H9 (cell line): ENCODE results near the gene PEMT. TPM values are rescaled to one million over a fixed set of nuclear protein-coding genes. Genes with fewer than 3 reads are reported as not detected.

Experiments used
- DNase-seq: peaks from one replicate; pipeline ENCODE4 v3.0.0-alpha.2; 2017
- H2AFZ ChIP-seq: one replicate; pipeline ENCODE4 v1.6.1; 2013; ENCODE audit warnings: mild to moderate bottlenecking, low read length, control low read depth, moderate library complexity
- H2AK5ac ChIP-seq: 2 replicates; pipeline ENCODE4 v1.6.1; 2013; ENCODE audit warnings: low read length, control low read depth, mixed read lengths; ENCODE audit not compliant: insufficient read length
- H2BK120ac ChIP-seq: one replicate; pipeline ENCODE4 v1.6.1; 2013; ENCODE audit warnings: low read depth, mild to moderate bottlenecking, low read length, control low read depth, inconsistent platforms; ENCODE audit not compliant: poor library complexity, severe bottlenecking
- H2BK12ac ChIP-seq: 2 replicates; pipeline ENCODE4 v1.6.1; 2013; ENCODE audit warnings: low read length, control low read depth, mixed read lengths, low read depth; ENCODE audit not compliant: insufficient read length
- H2BK15ac ChIP-seq: 2 replicates; pipeline ENCODE4 v1.6.1; 2013; ENCODE audit warnings: low read depth, low read length, control low read depth
- H2BK20ac ChIP-seq: one replicate; pipeline ENCODE4 v1.6.1; 2013; ENCODE audit warnings: low read depth, mild to moderate bottlenecking, low read length, control low read depth, inconsistent platforms; ENCODE audit not compliant: poor library complexity, severe bottlenecking
- H2BK5ac ChIP-seq: 2 replicates; pipeline ENCODE4 v1.6.1; 2013; ENCODE audit warnings: low read length, control low read depth, mixed read lengths; ENCODE audit not compliant: insufficient read length
- H3K14ac ChIP-seq: 2 replicates; pipeline ENCODE4 v1.6.1; 2013; ENCODE audit warnings: low read length, control low read depth; ENCODE audit not compliant: insufficient read depth
- H3K18ac ChIP-seq: 2 replicates; pipeline ENCODE4 v1.6.1; 2013; ENCODE audit warnings: low read depth, mild to moderate bottlenecking, mixed read lengths, low read length, control low read depth; ENCODE audit not compliant: insufficient read length
- H3K23ac ChIP-seq: 2 replicates; pipeline ENCODE4 v1.6.1; 2013; ENCODE audit warnings: low read length, control low read depth, mixed read lengths, low read depth; ENCODE audit not compliant: insufficient read length
- H3K23me2 ChIP-seq: 2 replicates; pipeline ENCODE4 v1.6.1; 2013; ENCODE audit warnings: low read depth, mild to moderate bottlenecking, mixed read lengths, low read length, control low read depth; ENCODE audit not compliant: insufficient read length, poor library complexity, severe bottlenecking
- H3K27ac ChIP-seq: 2 replicates; pipeline ENCODE4 v1.5.1; 2013; ENCODE audit warnings: low read length, control low read depth, mixed read lengths, low read depth; ENCODE audit not compliant: insufficient read length
- H3K27me3 ChIP-seq: 2 replicates; pipeline ENCODE4 v1.6.1; 2013; ENCODE audit warnings: low read length, control low read depth, inconsistent platforms; ENCODE audit not compliant: insufficient read depth
- H3K4ac ChIP-seq: 2 replicates; pipeline ENCODE4 v1.6.1; 2013; ENCODE audit warnings: low read depth, mild to moderate bottlenecking, control low read depth, inconsistent platforms, low read length, moderate library complexity
- H3K4me1 ChIP-seq: 2 replicates; pipeline ENCODE4 v1.6.1; 2013; ENCODE audit warnings: low read length, control low read depth, inconsistent platforms; ENCODE audit not compliant: insufficient read depth
- H3K4me2 ChIP-seq: 2 replicates; pipeline ENCODE4 v1.6.1; 2013; ENCODE audit warnings: low read length, control low read depth, mixed read lengths; ENCODE audit not compliant: insufficient read length, insufficient read depth
- H3K56ac ChIP-seq: 2 replicates; pipeline ENCODE4 v1.6.1; 2013; ENCODE audit warnings: low read depth, mild to moderate bottlenecking, mixed read lengths, low read length, control low read depth; ENCODE audit not compliant: insufficient read length
- H3K79me1 ChIP-seq: 2 replicates; pipeline ENCODE4 v1.6.1; 2013; ENCODE audit warnings: low read depth, mild to moderate bottlenecking, moderate library complexity, low read length, control low read depth, inconsistent platforms; ENCODE audit not compliant: insufficient read depth, poor library complexity, severe bottlenecking
- H3K79me2 ChIP-seq: 2 replicates; pipeline ENCODE4 v1.6.1; 2013; ENCODE audit warnings: low read length, control low read depth, inconsistent platforms; ENCODE audit not compliant: insufficient read depth
- H3K9ac ChIP-seq: 2 replicates; pipeline ENCODE4 v1.6.1; 2013; ENCODE audit warnings: low read length, control low read depth, mixed read lengths; ENCODE audit not compliant: insufficient read length; ENCODE audit errors: extremely low read depth
- H3K9me3 ChIP-seq: one replicate; pipeline ENCODE4 v1.6.1; 2013; ENCODE audit warnings: low read depth, low read length, inconsistent platforms; ENCODE audit not compliant: control insufficient read depth
- H3T11ph ChIP-seq: one replicate; pipeline ENCODE4 v1.6.1; 2013; ENCODE audit warnings: mild to moderate bottlenecking, low read length, control low read depth, inconsistent platforms
- H4K20me1 ChIP-seq: one replicate; pipeline ENCODE4 v1.6.1; 2013; ENCODE audit not compliant: control insufficient read depth, insufficient read length, insufficient read depth
- H4K5ac ChIP-seq: 2 replicates; pipeline ENCODE4 v1.6.1; 2013; ENCODE audit warnings: low read depth, mild to moderate bottlenecking, mixed read lengths, low read length, control low read depth; ENCODE audit not compliant: insufficient read length
- H4K8ac ChIP-seq: replicated peaks from 2 replicates; pipeline ENCODE4 v1.6.1; 2013; ENCODE audit warnings: low read length, control low read depth, mixed read lengths, low read depth; ENCODE audit not compliant: insufficient read length
- H4K91ac ChIP-seq: 2 replicates; pipeline ENCODE4 v1.6.1; 2013; ENCODE audit warnings: low read depth, mild to moderate bottlenecking, moderate library complexity, mixed read lengths, low read length, control low read depth; ENCODE audit not compliant: insufficient read length
- H3K27ac Mint-ChIP-seq, 3 experiments: 2 replicates in 2 of 3; 3 replicates in 1 of 3; pipeline ENCODE4 v1.8.0; 2020 to 2021; ENCODE audit warnings: mixed read lengths in 3 of 3, mild to moderate bottlenecking in 1 of 3, moderate library complexity in 1 of 3
- H3K27me3 Mint-ChIP-seq: 2 replicates; pipeline ENCODE4 v1.8.0; 2021; ENCODE audit warnings: low read depth, mild to moderate bottlenecking, moderate library complexity, mixed read lengths
- H3K36me3 Mint-ChIP-seq, 3 experiments: 2 replicates in 2 of 3; 3 replicates in 1 of 3; pipeline ENCODE4 v1.8.0; 2020 to 2021; ENCODE audit warnings: low read depth in 3 of 3, mixed read lengths in 3 of 3; ENCODE audit not compliant: insufficient read depth in 1 of 3
- H3K4me1 Mint-ChIP-seq, 2 experiments: 2 replicates each; pipeline ENCODE4 v1.8.0; 2020; ENCODE audit warnings: mixed read lengths in 2 of 2
- H3K4me3 Mint-ChIP-seq, 2 experiments: 2 replicates in 1 of 2; 3 replicates in 1 of 2; pipeline ENCODE4 v1.8.0; 2020 to 2021; ENCODE audit warnings: mild to moderate bottlenecking in 2 of 2, mixed read lengths in 2 of 2, moderate library complexity in 1 of 2
- H3K9me3 Mint-ChIP-seq, 2 experiments: 2 replicates in 1 of 2; 3 replicates in 1 of 2; pipeline ENCODE4 v1.8.0; 2020; ENCODE audit warnings: mild to moderate bottlenecking in 2 of 2, mixed read lengths in 2 of 2, moderate library complexity in 1 of 2
- WGBS: extraction: QIAGEN DNeasy Blood & Tissue Kit; methylation state at CpG from one replicate; pipeline ENCODE4 v1.1.7; 2013; ENCODE audit warnings: missing lambda C conversion rate, low lambda C conversion rate, mixed read lengths; ENCODE audit not compliant: insufficient read length; ENCODE audit errors: extremely low coverage; 5-methylcytosine and 5-hydroxymethylcytosine counted together
- total RNA-seq: library from RNA; stranded (reverse); gene quantifications from 2 replicates; pipeline ENCODE4 v1.2.1, GENCODE V29; 2021
- TF ChIP-seq, protein P1 (sequence below): fragments of 200-600 bp; sonication (generic); conservative IDR thresholded peaks from 3 replicates; pipeline ENCODE4 v1.8.0; 2021; ENCODE audit warnings: antibody characterized with exemption, mild to moderate bottlenecking

The PEMT gene
- total RNA-seq, 1 experiment from 2014 or later = 63.2 TPM

DNA sequence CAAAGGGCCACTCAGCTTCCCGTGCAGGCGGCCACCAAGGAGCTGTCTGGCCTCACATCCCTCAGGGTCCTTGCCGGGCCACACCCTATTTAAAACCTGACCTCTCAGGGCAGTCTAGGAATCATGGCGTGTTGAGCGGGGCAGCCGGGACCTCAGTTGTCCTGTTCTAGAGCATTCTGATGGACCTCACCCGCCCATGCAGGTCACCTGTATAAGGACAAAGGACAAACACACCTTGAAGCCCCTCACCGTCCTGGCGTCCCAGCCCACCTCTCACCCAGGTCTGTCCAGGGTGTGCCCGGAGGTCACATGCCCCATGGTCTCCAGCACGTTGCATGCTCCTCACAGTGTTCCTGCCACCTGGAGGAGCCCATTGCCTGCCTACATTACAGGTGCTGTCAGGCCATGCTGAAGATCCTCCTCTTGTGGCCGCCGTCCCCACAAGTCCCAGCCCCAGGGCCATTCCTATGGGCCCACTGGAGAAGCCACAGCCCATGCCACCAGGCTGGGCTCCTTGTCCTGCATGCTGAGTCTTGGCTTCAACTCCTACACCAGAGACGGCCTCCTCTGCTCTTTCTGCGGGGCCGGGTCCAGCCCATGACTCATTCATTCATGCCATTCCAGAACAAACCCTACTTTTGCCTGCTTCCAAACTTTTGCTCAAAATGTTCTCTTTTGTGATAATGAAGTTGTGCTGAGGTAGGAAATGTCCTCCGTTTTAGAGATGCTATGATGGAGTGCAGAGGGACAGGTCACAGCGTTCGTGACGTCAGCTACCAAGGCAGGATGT is 46.3 kb downstream of the PEMT start:
- Histone ChIP-seq H4K8ac (no peak overlapping the region), H3K9ac (no peak overlapping the region), H3K9me3 (no peaks in the 10 kb centered on the region), H2BK5ac (no peak overlapping the region), H3K4me2 (no peak overlapping the region), H3K23ac (no peak overlapping the region), H2BK12ac (no peak overlapping the region), H4K91ac (no peak overlapping the region), H3K23me2 (no peaks in the 10 kb centered on the region), H3K27me3 (no peaks in the 10 kb centered on the region), H3K27ac (no peak overlapping the region), H2BK120ac (no peak overlapping the region), H2AK5ac (no peak overlapping the region), H2BK20ac (no peak overlapping the region), H3K56ac (no peak overlapping the region), H2AFZ (no peak overlapping the region), H3T11ph (no peak overlapping the region), H3K4ac (no peak overlapping the region), H2BK15ac (no peak overlapping the region), H3K14ac (no peak overlapping the region), H3K18ac (no peak overlapping the region), H3K79me1 (no peaks in the 10 kb centered on the region), H4K20me1 (no peaks in the 10 kb centered on the region), H3K79me2 (no peaks in the 10 kb centered on the region), H4K5ac (no peak overlapping the region), H3K4me1 (no peaks in the 10 kb centered on the region)
- DNase-seq = no peak
- TF ChIP-seq, protein P1, sequence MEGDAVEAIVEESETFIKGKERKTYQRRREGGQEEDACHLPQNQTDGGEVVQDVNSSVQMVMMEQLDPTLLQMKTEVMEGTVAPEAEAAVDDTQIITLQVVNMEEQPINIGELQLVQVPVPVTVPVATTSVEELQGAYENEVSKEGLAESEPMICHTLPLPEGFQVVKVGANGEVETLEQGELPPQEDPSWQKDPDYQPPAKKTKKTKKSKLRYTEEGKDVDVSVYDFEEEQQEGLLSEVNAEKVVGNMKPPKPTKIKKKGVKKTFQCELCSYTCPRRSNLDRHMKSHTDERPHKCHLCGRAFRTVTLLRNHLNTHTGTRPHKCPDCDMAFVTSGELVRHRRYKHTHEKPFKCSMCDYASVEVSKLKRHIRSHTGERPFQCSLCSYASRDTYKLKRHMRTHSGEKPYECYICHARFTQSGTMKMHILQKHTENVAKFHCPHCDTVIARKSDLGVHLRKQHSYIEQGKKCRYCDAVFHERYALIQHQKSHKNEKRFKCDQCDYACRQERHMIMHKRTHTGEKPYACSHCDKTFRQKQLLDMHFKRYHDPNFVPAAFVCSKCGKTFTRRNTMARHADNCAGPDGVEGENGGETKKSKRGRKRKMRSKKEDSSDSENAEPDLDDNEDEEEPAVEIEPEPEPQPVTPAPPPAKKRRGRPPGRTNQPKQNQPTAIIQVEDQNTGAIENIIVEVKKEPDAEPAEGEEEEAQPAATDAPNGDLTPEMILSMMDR = no peak
- WGBS = no CpG with 5 or more reads among the region's 20 CpGs
- peak overlapping the region in 1 of 3 experiments; percentile 19; a peak in 1 of 7 replicates for H3K27ac Mint-ChIP-seq
- no peak overlapping the region for H3K4me3 Mint-ChIP-seq
- no peaks in the 10 kb centered on the region for H3K9me3 Mint-ChIP-seq
- H3K36me3 Mint-ChIP-seq = no peaks in the 10 kb centered on the region; a peak in 1 of 7 replicates
- no peaks in the 10 kb centered on the region; the same call in 1 of the 2 replicates for H3K27me3 Mint-ChIP-seq
- peaks cover 4 to 5% of the 10 kb centered on the region in 2 experiments; a peak in 3 of 4 replicates for H3K4me1 Mint-ChIP-seq
